CD4-positive, alpha-beta T cell treated with Interleukin-21 for 1 hour (primary cell): ENCODE data around the gene RTN4.
"Not testable (repeated sequence)": the region's sequence is repeated elsewhere in the genome, so short reads cannot be mapped to it uniquely, and the experiment has no call there.

Experiments
- DNase-seq: peaks from one replicate; pipeline ENCODE4 v3.0.0-alpha.2; 2020

RTN4 gene

GRCh38 chr2:55003706-55004639 lies 46.3 kb downstream of the RTN4 start:
- no peak for DNase-seq

GRCh38 chr2:55001716-55002115 lies 48.5 kb downstream of the RTN4 start:
- DNase-seq = no peak

DNA sequence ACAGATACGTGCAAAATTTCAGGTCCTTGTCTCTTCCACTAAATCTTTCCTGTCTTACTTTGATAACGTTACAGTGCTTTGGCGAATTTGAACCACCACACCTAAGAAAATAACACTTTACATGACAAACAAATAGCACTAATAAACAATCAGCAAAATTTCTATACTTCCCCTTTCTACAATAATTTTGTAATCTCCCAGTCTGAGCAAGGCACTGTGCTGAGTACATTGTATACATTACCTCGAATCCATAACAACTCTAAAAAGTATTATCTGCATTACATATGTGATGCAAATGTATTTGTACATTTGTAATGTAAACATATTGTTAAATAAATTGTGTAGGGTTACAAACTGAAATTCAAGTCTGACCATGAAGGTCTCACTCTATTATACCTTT lies 49.9 kb downstream of the RTN4 start:
- DNase-seq = no peak

DNA sequence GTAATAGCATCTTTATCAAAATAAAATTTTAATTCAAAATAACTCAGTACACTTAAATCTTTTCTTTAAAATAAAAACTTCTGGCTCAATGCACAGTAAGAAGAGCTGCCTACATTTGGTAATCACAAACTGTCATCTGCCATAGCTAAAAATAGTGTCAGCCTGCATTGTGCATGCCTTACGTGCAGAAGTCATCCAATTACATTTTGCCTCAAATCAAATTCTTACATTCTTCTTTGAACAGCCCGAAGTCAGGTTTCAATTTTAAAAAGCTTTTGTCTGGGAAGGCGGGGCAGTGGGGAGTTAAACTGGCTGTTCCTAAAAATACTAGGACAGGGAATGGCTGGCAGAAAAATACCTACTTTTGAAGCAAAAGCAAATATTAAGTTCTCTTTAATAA lies 51.1 kb downstream of the RTN4 start:
- no peak for DNase-seq

GRCh38 chr2:54997826-54998225 lies 52.4 kb downstream of the RTN4 start:
- no peak for DNase-seq

DNA sequence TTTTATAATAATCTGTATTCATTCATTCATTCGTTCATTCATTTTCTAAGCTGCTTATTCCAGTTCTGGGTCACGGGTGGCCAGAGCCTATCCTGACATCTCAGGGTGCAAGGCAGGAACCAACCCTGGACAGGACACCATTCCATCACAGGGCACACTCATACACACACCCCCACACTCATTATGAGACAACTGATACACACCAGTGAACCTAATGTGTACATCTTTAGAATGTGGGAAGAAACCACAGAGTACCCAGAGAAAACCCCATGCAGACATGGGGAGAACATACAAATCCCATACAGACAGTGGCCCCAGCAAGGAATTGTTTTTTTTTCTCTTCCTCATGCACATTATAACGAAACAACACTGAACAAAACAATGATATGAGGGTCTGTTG lies 54.7 kb downstream of the RTN4 start:
- no peak for DNase-seq

GRCh38 chr2:54990694-54991093 lies 59.6 kb downstream of the RTN4 start:
- not testable (repeated sequence) for DNase-seq

DNA sequence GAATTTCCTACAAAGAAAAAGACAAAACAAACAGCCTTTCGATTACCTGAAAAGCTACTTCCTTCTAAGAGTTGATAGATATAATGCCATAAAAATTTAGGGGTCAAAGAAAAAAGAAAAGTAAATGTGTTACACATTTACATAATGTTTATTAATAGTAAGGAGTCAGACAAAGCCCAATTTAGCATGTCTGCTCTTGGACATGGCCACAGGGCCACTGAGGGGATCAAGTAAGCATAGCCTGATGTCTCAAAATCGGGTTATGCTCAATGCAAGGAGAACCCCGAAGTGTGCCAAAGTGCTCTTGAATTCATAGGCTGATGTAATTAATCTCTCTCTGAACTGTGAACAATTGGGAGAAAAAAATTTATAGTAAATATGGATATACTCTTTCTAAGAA lies 61.6 kb downstream of the RTN4 start:
- no peak for DNase-seq

DNA sequence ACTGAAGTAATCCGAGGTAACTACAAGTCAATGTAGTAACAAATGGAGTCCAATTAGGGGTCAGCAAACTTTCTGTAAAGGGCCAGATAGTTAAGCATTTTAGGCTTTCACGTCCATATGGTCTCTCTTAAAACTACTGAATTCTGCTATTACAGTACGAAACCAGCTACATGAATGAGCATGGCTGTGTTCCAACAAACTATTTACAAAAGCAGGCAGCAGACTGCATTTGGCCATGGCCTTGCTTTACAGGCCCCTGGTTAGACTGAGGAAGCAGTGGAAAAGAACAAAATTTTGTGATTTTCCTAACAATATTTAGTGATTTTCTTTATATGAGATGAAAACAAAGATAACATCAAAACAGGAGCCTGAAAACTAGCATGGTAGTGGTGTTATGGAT lies 64.0 kb downstream of the RTN4 start:
- no peak for DNase-seq

- DNase-seq = no peak
Observed at GRCh38 chr2:54984476-54984875, 65.8 kb downstream of the RTN4 start.

GRCh38 chr2:54983345-54984220 lies 66.7 kb downstream of the RTN4 start:
- no peak for DNase-seq

GRCh38 chr2:54981385-54981784 lies 68.9 kb downstream of the RTN4 start:
- DNase-seq = no peak

GRCh38 chr2:54979321-54980044 lies 70.8 kb downstream of the RTN4 start:
- DNase-seq = no peak

DNA sequence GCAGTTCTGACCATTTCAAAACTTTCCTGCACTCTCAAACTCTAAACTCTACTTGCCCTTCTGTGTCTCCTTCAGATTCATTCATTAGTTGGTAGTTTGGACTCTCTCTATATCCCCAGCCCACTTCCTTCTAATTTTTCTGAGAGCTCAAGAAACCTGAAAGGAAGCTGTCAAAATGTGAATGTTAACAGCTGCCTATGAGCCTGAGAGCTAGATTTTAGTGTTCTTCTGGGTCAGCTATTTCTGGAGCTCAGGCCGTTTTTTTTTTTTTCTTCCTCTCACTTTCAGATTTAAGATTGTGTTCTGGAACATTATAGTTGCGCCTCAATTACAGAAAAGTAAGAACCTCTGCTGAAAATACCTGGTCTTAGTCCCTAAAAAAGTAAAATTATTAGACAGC lies 73.1 kb downstream of the RTN4 start:
- DNase-seq = no peak

GRCh38 chr2:54975598-54976492 lies 74.4 kb downstream of the RTN4 start:
- no peak for DNase-seq

GRCh38 chr2:54975175-54975574 lies 75.1 kb downstream of the RTN4 start:
- DNase-seq = no peak

GRCh38 chr2:54969940-54970338 lies 80.3 kb downstream of the RTN4 start:
- DNase-seq = no peak

- no peak for DNase-seq
Observed at GRCh38 chr2:54969295-54969939, 80.8 kb downstream of the RTN4 start.

DNA sequence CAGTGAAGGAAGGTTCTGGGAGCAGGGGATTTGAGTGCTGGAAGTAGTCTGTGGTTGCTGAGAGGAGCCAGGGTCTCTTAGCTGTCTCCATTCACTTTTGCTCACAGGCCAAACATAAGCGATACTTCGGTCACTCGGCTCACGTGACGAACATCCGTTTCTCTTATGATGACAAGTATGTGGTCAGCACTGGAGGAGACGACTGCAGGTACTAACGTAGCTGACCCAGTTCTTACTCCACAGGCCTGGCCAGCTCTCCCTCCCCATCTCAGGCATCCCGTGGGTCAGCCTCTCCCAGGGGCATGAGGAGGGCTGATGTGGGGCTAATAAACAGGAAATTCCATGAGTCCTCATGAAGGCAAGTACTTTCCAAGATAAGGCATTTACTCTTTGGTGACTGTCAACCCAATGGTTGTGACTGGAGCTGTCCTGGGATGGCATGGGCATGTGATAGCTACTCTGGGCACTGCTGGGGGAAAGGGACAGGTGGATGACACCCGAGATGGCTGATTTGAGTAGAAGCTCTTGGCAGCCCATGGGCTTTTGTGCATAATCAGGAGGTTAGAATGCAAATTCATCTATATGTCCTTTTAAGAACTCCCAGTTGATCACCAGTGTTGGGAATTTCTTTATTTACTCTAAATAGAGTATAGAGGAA lies 81.6 kb downstream of the RTN4 start:
- no peak for DNase-seq

GRCh38 chr2:54967759-54968365 lies 82.4 kb downstream of the RTN4 start:
- no peak for DNase-seq

DNA sequence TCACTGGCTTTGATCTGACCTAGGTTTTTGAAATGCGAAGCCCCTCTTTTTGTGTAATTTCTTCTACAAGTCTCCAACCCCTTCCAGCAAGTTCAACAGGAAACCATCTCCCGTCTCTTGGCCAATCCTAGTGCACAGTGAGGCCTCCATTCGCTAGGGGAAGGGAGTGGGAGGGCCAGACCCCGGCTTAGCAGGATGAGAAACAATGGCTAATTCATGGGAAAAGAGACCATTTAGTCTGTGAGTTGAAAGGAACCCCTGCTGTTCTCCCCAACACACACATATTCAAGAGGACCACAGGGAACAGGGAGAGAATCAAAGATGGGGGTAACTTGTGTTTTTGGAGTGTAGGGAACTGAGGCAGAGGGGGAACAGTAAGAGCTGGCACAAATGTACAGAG lies 83.0 kb downstream of the RTN4 start:
- DNase-seq = no peak
